ENCODE measurements around the gene NLRC3.
A peak's percentile ranks its signal among the peaks of the same experiment; 100 is the strongest.

The NLRC3 gene

DNA sequence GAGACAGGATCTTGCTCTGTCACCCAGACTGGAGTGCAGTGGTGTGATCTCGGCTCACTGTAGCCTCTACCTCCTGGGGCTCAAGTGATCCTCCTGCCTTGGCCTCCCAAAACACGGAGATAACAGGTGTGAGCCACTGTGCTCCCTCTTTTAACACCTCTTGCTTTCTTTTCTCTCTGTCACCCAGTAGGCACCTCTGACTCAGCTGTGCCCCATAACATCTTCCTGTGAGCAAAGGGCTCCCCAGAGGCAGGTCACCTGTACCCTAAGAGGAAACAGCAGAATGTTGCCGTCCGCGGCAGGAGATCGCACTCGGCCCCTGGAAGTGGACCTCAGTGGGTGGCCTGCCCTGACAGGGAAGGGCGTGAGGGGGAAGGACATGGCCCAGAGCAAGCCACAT lies 918 bp upstream of the NLRC3 start:
- DNase-seq = peak in 1 of 2 donors; percentile 26

GRCh38 chr16:3576211-3576610 lies 992 bp downstream of the NLRC3 start:
- peak in 1 of 2 donors; percentile 23 for DNase-seq

DNA sequence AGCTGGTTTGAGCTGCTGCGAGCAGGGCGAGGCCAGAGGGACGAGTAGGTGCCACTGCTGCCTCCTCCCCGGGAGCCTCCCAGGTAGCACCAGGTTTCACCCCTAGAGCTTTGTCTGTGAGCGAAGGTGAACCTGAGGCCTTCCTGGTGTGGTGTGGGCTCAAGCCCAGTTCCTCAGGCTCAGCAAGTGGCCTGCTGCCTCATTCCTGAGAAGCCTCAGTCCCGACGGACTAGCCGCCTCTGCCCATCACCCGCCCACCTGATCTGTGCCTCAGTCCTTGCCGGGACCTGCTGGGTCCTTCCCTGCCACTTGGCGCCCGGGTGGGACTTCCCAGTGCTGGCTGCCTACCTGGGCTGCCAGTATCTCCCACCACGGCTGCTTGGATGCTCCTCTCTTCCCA lies 1.7 kb downstream of the NLRC3 start:
- DNase-seq = no peak

DNA sequence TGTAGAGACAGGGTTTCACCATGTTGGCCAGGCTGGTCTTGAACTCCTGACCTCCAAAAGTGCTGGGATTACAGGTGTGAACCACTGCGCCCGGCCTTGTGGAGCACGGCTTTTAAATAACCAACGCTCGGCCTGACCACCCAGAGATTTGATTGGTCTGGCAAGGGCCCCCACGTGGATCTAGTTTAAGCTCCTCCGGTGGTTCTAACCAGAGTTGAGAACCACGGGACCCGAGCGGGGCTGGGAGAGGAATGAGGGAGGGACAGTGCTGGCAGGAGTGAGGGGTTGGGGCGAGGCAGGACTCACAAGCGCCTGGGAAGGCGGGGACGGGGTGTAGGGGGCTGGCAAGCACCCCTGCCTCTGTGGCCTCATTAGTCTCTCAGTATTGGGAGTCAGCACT lies 3.0 kb downstream of the NLRC3 start:
- no peak for DNase-seq

GRCh38 chr16:3573146-3573815 lies 3.9 kb downstream of the NLRC3 start:
- no peak for DNase-seq

DNA sequence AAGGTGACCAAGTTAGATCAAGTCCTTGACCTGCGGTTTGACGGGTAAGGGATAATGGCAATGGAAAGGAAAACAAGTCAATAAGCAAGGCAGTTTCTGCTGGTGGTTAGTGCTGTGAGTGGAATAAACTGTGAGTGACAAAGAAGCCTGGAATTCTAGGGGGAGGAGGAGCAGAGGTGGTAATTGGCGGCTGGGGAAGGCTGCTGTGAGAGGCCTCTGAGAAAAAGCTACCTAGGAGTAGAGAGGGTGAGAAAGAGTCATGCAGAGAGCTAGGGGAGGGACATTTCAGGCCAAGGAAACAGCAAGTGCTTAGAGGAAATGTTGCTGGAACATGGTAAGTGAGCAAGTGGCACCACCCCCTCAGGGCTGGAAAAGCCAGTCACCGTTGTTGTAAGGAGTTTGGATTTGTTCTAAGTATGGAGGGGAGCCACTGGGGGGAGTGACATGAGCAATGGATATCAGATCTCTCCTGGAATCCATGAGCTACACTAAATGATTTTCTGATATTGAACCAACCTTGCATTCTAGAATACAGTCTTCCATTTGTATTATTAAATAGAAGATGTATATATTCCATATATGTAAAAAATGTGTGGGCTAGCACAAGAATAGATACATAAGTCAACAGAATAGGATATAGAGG lies 6.7 kb downstream of the NLRC3 start:
- DNase-seq = no peak

DNA sequence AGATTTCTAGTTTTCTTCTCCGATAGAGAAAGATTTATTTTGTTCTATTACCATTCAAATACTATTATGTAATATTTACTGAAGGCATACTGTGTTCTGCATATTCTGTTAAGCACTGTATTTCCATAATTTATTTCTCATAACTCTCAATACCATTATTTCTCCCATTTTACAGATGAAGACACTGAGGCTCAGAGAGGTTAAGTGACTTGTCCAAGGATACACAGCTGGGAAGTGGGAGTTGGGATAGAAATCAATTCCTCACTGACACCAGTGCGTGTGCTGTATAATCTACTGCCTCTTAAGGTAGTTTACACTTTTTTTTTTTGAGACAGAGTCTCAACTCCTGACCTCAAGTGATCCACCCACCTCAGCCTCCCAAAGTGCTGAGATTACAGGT lies 7.4 kb downstream of the NLRC3 start:
- no peak for DNase-seq

GRCh38 chr16:3566990-3567389 lies 10.2 kb downstream of the NLRC3 start:
- DNase-seq = no peak

- no peak for DNase-seq
These were observed 12.4 kb downstream of the NLRC3 start for GRCh38 chr16:3564889-3565141.

DNA sequence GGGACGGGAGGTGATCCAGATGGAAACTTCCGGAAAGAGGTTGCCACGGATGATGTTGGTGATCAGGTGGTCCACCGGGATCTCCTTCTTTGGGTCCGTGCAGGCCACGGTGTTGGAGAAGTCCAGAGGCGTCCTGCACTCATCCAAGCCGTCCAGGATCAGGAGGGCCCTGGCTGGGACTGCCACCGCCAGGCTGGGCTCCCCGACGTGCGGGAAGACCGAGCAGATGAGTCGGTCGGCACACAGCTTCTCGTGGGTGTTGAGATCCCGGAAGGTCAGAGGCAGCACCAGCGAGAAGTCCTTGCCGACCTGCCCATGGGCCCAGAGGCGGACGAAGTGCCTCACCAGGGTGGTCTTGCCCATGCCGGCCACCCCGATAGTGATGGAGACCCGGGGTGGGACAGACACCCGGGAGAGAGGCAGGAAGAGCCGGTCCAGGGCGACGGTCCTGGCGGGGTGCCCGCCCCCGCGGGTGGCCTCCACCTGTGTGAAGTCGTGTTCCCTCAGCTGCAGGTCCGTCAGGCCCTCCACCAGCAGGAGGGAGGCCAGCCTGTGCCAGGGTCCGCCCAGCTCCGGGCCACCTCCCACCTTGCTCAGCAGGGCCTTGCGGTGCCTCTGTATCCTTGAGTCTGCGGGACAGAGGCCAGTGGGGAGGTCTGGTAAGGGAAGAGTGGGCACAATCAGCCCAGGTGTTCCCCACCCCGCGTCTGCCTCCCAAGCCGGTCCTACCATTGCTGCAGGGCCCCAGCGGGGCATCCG lies 12.9 kb downstream of the NLRC3 start:
- DNase-seq = no peak

- no peak for DNase-seq
These were observed 14.2 kb downstream of the NLRC3 start for GRCh38 chr16:3562914-3563480.

GRCh38 chr16:3561626-3562025 lies 15.6 kb downstream of the NLRC3 start:
- DNase-seq = no peak

DNA sequence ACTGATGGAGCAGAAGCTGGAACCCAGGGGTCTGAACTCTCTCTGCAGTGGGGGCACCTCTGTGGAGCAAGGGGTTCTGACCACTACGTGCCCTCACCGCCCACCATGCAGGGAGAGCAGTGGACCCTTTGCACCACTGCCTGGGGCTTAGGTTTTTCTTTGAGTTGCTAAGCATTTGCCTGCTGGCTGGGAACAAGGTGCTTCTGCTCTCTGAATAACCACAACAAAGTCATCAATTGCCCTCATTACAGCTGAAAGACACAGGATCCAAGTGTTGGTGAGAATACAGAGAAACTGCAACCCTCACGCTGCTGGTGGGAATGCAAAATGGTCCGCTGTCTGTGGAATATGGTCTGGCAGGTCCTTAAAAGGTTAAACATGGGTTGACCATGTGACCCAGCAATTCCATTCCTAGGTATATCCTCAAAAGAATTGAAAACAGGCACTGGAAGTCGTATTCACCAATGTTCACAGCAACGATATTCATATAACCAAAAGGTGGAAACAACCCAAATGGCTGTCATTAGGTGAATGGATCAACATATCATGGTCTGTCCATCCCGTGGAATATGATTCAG lies 22.8 kb downstream of the NLRC3 start:
- no peak for DNase-seq

GRCh38 chr16:3553138-3553923 lies 23.9 kb downstream of the NLRC3 start:
- no peak for DNase-seq

DNA sequence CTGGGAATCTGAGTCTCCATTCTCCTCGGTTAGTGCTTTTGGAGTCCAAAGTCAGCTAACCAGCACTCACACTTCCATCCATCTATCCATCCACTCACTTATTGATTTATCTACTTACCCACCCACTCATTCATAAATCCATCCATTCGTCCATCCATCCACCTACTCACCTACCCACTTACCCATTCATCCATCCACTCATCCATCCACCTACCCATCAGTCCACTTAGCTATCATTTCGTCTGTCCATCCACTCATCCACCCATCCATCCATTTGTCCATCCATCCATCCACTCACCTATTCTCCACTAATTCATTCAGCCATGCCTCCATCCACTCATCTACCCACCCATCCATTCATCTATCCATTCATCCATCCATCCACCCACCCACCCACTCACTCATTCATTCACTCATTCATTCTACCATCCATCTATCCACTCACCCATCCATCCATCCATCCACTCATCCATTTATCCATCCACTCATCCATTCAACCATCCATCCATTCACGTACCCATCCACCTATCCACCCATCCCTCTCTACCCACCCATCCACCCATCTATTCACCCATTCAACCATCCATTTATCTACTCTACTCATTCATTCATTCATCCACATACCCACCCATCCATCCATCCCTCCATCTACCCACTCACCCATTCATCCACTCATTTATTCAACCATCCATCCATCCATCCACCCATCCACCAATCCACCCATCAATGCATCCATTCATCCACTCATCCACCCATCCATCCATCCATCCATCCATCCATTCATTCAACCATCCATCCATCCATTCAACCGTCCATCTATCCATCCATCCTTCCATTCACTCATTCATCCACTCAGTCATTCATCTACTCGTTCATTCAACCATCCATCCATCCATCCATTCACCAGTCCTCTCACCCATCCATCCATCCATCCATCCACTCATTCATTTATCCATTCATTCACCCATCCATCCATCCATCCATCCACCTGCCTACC lies 26.1 kb downstream of the NLRC3 start:
- DNase-seq = no peak

DNA sequence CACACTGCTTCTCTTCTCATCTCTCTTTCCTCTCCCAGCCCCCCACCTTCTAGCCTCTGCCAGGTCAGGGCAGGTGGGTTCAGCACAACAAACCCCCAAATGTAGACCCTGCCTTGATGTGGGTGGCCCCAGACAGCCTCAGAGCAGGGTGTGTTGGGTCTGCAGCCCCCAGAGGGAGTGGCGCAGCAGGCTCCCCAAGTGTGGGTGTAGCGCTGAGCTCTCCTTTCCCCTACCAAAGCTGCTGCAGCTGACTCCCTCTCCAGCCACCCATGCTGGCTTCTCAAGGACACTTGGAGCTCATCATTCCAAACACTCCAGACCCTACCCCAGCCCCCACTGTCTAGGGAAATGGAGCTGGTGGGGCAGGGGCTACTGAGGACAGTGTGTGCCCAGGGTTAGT lies 27.3 kb downstream of the NLRC3 start:
- no peak for DNase-seq

DNA sequence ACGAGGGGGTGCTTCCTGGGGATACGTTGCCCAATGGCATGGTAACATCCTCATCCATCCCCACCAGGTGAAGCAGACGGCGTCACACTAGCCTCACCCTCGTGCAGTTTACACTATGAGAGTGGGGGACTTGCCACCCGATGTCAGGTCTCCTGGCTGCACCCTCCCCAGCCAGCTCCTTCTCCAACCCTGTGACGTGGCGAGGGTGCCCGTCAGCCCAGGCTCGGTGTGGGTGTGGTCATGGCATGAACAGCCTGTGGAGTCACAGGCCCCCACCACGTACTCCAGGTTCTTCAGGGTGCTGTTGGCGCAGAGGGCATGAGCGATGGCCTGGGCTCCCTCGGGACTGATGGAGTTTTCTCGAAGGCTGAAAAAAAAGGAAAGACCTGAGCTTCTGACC lies 28.3 kb downstream of the NLRC3 start:
- DNase-seq = no peak

- DNase-seq = no peak
These were observed 28.8 kb downstream of the NLRC3 start for GRCh38 chr16:3548445-3548844.

DNA sequence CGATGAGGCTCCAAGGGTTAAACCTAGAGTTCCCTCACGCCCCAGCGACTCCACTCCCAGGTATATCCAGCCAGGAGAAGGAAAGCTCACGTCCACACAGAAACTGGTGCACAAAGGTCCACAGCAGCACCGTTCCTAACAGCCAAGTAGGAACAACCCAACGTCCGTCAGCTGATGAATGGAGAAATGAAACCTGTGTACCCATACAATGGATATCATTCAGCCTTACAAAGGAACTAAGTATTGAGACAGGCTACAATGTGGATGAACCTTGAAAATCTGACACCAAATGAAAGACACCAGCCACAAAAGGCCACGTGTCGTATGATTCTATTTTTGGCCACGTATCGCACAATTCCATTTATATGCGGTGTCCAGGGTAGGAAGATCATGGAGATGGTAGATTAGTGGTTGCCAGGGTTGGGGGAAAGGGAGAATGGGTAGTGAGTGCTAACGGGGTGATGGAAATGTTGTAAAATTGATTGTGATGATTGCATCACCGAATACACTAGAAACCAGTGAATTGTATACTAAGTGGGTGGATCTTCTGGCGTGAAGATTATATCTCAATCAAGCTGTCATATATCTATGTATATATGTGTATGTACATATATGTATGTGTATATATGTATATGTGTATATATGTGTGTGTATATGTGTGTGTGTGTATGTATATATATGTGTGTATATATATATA lies 30.1 kb downstream of the NLRC3 start:
- no peak for DNase-seq

DNA sequence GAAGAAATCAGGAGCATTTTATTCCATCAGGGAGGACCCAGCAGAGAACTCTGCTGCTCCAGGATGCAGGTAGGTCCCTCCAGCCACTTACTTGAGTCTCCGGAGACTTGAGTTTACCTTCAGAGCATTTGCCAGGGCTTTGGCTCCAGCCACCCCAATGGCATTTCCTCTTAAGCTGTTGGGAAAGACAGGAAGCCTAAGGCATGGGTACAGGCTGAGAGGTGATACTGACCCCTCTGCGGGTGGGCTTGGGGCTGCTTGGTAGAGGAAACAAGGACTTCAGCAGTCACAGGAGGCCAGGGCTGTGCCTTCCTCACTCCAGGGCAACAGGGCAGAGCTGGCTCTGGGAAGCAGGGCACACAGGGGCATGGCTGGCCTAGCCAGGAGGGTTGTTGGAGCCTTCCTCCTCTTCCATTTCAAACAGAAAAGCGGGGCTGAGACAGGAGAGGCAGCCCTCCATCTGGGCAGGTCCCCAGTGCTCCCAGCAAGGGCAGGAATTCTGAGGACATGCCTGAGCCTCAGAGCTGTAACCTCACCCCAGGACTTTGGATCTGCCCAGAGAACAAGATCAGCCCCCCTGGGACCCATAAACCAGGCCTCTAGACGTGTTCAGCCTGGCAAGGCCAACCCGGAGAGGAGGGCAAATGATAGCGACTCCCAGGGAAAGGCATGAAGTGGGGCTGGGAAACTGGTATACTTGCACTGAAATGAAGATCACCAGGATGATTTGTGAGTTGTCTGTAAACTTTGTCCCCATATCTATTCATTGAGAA lies 34.4 kb downstream of the NLRC3 start:
- no peak for DNase-seq
